ENCODE measurements around the gene GSTP1.
"Not testable (repeated sequence)": the region's sequence is repeated elsewhere in the genome, so short reads cannot be mapped to it uniquely, and the experiment has no call there.

Gene GSTP1

DNA sequence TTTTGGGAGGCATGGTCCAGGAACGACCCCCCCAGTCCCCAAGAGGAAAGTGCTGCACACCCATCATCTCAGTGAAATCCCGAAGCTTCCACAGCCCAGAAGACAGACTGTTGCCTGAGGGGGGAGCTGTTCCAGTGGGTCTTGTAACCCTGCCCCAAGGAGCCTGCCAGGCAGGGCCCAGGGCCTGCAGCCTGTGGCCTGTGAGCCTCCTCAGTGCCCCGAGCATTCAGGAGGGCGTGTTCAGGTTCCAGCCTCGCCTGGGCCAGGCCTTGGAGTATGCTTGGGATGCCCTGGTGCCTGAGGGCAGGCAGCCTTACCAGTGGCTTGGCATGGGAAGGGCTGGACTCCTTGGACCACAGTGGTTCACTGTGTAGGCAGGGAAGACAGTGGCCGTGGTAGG, 42.4 kb upstream of the GSTP1 start:
- no peak overlapping the region for H3K4me3 ChIP-seq (ENCODE audit: low read depth, low read length)
- no peak for TF ChIP-seq CTCF (IDR thresholded peaks at IDR 0.05; ENCODE audit: insufficient read depth, low read depth, low read length, missing control alignments)
- no peak for DNase-seq (ENCODE audit: low read depth)

GRCh38 chr11:67542169-67542568, 41.4 kb upstream of the GSTP1 start:
- TF ChIP-seq CTCF (IDR thresholded peaks at IDR 0.05; ENCODE audit: insufficient read depth, low read depth, low read length, missing control alignments), result no peak
- no peak for DNase-seq (ENCODE audit: low read depth)
- no peak overlapping the region for H3K4me3 ChIP-seq (ENCODE audit: low read depth, low read length)

- TF ChIP-seq CTCF (IDR thresholded peaks at IDR 0.05; ENCODE audit: insufficient read depth, low read depth, low read length, missing control alignments), result no peak
- DNase-seq (ENCODE audit: low read depth), result no peak
- H3K4me3 ChIP-seq (ENCODE audit: low read depth, low read length), result no peak overlapping the region
Observed at GRCh38 chr11:67542971-67543370, 40.6 kb upstream of the GSTP1 start.

DNA sequence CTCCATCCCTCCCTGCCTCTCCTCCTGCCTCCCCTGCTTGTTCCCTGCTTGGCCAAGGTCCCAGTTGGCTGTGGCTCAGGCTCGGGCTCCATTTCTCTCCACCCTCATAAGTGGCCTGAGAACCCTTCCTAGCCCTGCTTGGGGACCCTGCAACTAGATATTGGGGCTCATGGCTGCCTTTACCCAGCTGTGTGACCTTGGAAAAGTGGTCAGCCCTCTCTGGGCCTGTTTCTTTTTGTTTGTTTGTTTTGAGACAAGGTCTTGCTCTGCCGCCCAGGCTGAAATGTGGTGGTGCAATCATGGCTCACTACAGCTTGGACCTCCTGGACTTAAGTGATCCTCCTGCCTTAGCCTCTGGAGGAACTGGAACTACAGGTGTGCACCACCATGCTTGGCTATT, 40.0 kb upstream of the GSTP1 start:
- H3K4me3 ChIP-seq (ENCODE audit: low read depth, low read length), result no peak overlapping the region
- TF ChIP-seq CTCF (IDR thresholded peaks at IDR 0.05; ENCODE audit: insufficient read depth, low read depth, low read length, missing control alignments), result no peak
- no peak for DNase-seq (ENCODE audit: low read depth)

- no peak overlapping the region for H3K4me3 ChIP-seq (ENCODE audit: low read depth, low read length)
- no peak for TF ChIP-seq CTCF (IDR thresholded peaks at IDR 0.05; ENCODE audit: insufficient read depth, low read depth, low read length, missing control alignments)
- DNase-seq (ENCODE audit: low read depth), result no peak
Observed at GRCh38 chr11:67544616-67545242, 38.9 kb upstream of the GSTP1 start.

DNA sequence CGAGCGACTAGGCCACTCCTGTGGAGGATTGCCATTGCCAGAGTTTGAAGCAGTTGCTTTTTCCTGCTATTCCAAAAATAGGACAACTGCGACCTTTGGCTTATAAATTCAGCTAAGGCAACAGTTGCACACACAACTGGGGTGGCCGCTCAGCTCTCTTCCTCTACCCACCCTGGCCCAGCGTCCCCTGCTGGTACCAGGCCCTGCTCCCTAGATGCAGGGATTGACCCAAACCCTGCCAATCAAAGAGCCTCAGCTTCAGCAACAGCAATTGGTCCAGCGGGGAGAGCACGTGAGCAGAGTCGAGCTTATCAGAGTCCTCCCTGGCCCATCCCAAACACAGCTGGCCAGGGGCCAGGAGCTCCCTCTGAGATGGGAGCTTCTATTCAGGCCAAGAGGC, 38.3 kb upstream of the GSTP1 start:
- no peak for TF ChIP-seq CTCF (IDR thresholded peaks at IDR 0.05; ENCODE audit: insufficient read depth, low read depth, low read length, missing control alignments)
- no peak for DNase-seq (ENCODE audit: low read depth)
- H3K4me3 ChIP-seq (ENCODE audit: low read depth, low read length), result no peak overlapping the region

GRCh38 chr11:67548112-67548511, 35.5 kb upstream of the GSTP1 start:
- not testable (repeated sequence) for H3K4me3 ChIP-seq (ENCODE audit: low read depth, low read length); DNase-seq (ENCODE audit: low read depth)
